Measurements from ENCODE around the gene AFDN. TPM values are rescaled to one million over a fixed set of nuclear protein-coding genes. Genes with fewer than 3 reads are reported as not detected.
A peak's percentile ranks its signal among the peaks of the same experiment; 100 is the strongest.

Gene AFDN
- total RNA-seq, 1 experiment from 2014 or later: 108 TPM

DNA sequence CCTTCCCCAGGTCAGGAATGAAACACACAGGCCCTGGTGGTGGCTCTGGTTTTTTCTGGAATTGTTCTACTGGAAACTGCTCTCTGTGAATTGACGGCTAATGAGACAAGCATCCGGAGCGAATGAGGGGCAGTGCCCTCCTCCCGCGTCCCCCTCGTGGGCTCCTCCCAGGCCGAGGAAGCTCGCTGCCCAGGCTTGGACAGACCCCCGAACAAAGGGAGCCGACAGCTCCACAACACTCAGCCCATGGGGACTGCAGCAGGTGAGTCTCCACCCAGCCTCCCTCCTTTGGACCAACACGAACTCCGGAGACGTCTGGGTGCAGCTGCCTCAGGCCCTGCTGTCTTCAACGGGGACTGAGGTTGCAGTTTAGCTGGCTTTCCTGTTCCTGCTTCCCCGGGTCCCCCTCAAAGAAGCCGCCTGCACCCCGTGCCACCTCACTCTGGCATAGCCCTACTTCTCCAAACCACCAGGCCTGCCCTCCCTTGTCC is 31.3 kb upstream of the AFDN start:
- POLR2A ChIA-PET (ENCODE audit: unreplicated experiment): no interaction called here
- H3K4me3 ChIP-seq: no peak overlapping the region
- no peaks in the 10 kb centered on the region for H3K27me3 ChIP-seq (ENCODE audit: insufficient read depth, low read depth)
- H3K27ac ChIP-seq: no peak overlapping the region
- intact Hi-C loops (cut with micrococcal nuclease; ENCODE audit: unreplicated experiment): loop anchor here (10.0 kb wide), 1 partner anchor 59 kb away; no protein-coding TSS in a partner anchor
- H3K9me2 ChIP-seq (ENCODE audit: insufficient read depth): no peaks in the 10 kb centered on the region
- no peak for DNase-seq
- TF ChIP-seq EZH2 (IDR thresholded peaks at IDR 0.05; ENCODE audit: low read depth) (no peak), CTCF (conservative IDR thresholded peaks at IDR 0.05) (no peak)
- no peak overlapping the region for H2AFZ ChIP-seq
- H4K20me1 ChIP-seq (ENCODE audit: insufficient read depth): no peaks in the 10 kb centered on the region
- H3K36me3 ChIP-seq (ENCODE audit: low read depth): no peaks in the 10 kb centered on the region
- H3K79me2 ChIP-seq (ENCODE audit: low read depth): no peaks in the 10 kb centered on the region
- peaks cover 19% of the 10 kb centered on the region; the same call in 1 of the 2 replicates for H3F3A ChIP-seq (ENCODE audit: insufficient read depth, low read depth)
- no peaks in the 10 kb centered on the region for H3K9me3 ChIP-seq (ENCODE audit: insufficient read depth, low read depth)
- H3K4me1 ChIP-seq (replicated peaks; ENCODE audit: insufficient read depth): peaks cover 40% of the 10 kb centered on the region
- CTCF ChIA-PET: no interaction called here
- no TSS peak for BruUV-seq (replicated peaks)
- H3K4me2 ChIP-seq: no peak overlapping the region

- Histone ChIP-seq H3K27me3 (ENCODE audit: insufficient read depth, low read depth) (no peaks in the 10 kb centered on the region), H3K4me3 (no peak overlapping the region), H3K36me3 (ENCODE audit: low read depth) (no peaks in the 10 kb centered on the region), H3K4me1 (replicated peaks; ENCODE audit: insufficient read depth) (peaks cover 40% of the 10 kb centered on the region), H3F3A (ENCODE audit: insufficient read depth, low read depth) (peaks cover 19% of the 10 kb centered on the region; the same call in 1 of the 2 replicates), H4K20me1 (ENCODE audit: insufficient read depth) (no peaks in the 10 kb centered on the region), H3K79me2 (ENCODE audit: low read depth) (no peaks in the 10 kb centered on the region), H3K9me2 (ENCODE audit: insufficient read depth) (no peaks in the 10 kb centered on the region), H3K27ac (no peak overlapping the region), H2AFZ (no peak overlapping the region), H3K9me3 (ENCODE audit: insufficient read depth, low read depth) (no peaks in the 10 kb centered on the region), H3K4me2 (no peak overlapping the region)
- intact Hi-C loops (cut with micrococcal nuclease; ENCODE audit: unreplicated experiment): loop anchor here (10.0 kb wide), 1 partner anchor 59 kb away; no protein-coding TSS in a partner anchor
- DNase-seq: no peak
- ChIA-PET POLR2A (ENCODE audit: unreplicated experiment) (no interaction called here), CTCF (no interaction called here)
- no TSS peak for BruUV-seq (replicated peaks)
- TF ChIP-seq CTCF (conservative IDR thresholded peaks at IDR 0.05) (no peak), EZH2 (IDR thresholded peaks at IDR 0.05; ENCODE audit: low read depth) (no peak)
Measured at GRCh38 chr6:167795874-167796191, 30.9 kb upstream of the AFDN start.

- Histone ChIP-seq H3K4me3 (no peak overlapping the region), H3K79me2 (ENCODE audit: low read depth) (no peaks in the 10 kb centered on the region), H3F3A (ENCODE audit: insufficient read depth, low read depth) (peaks cover 19% of the 10 kb centered on the region; the same call in 1 of the 2 replicates), H3K4me1 (replicated peaks; ENCODE audit: insufficient read depth) (peaks cover 34% of the 10 kb centered on the region), H3K27ac (no peak overlapping the region), H3K9me2 (ENCODE audit: insufficient read depth) (no peaks in the 10 kb centered on the region), H3K9me3 (ENCODE audit: insufficient read depth, low read depth) (no peaks in the 10 kb centered on the region), H3K27me3 (ENCODE audit: insufficient read depth, low read depth) (no peaks in the 10 kb centered on the region), H2AFZ (no peak overlapping the region), H3K36me3 (ENCODE audit: low read depth) (no peaks in the 10 kb centered on the region), H3K4me2 (no peak overlapping the region), H4K20me1 (ENCODE audit: insufficient read depth) (no peaks in the 10 kb centered on the region)
- POLR2A ChIA-PET (ENCODE audit: unreplicated experiment): no interaction called here
- no peak for TF ChIP-seq EZH2 (IDR thresholded peaks at IDR 0.05; ENCODE audit: low read depth)
- TF ChIP-seq CTCF (conservative IDR thresholded peaks at IDR 0.05): no peak
- peak in 1 of 2 experiments; percentile 46 for DNase-seq
- intact Hi-C loops (cut with micrococcal nuclease; ENCODE audit: unreplicated experiment): loop anchor here (10.0 kb wide), 1 partner anchor 58 kb away; no protein-coding TSS in a partner anchor
- BruUV-seq (replicated peaks): no TSS peak
- CTCF ChIA-PET: no interaction called here
Measured at GRCh38 chr6:167796192-167796981, 30.3 kb upstream of the AFDN start.

Data from PC-9 (cell line).